Astrocyte of the spinal cord (primary cell): Measurements from ENCODE around the gene ZNF845.
A peak's percentile ranks its signal among the peaks of the same experiment; 100 is the strongest.

Source experiments
- DNase-seq: peaks from one replicate; pipeline ENCODE4 v3.0.0; 2011; ENCODE audit warnings: low read depth, low spot score
- H3K4me3 ChIP-seq: 2 replicates; pipeline ENCODE4 v1.5.1; 2011; ENCODE audit warnings: low read depth, mild to moderate bottlenecking, low read length, moderate library complexity
- in situ Hi-C: cut with HindIII; loops from 2 replicates; pipeline ENCODE4 v1.10.0; 2017; ENCODE audit warnings: low sequenced_read_pairs
- TF ChIP-seq, protein P1 (sequence below): IDR thresholded peaks from 2 replicates; pipeline ENCODE4 v1.5.1; 2012; ENCODE audit warnings: low read depth, mild to moderate bottlenecking, low read length, inconsistent platforms

The ZNF845 gene

DNA sequence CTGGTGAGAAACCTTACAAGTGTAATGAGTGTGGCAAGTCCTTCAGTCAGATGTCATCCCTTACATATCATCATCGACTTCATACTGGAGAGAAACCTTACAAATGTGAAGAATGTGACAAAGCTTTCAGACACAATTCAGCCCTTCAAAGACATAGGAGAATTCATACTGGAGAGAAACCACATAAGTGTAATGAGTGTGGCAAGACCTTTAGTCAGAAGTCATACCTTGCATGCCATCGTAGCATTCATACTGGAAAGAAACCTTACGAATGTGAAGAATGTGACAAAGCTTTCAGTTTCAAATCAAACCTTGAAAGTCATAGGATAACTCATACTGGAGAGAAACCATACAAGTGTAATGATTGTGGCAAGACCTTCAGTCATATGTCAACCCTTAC is 47.8 kb downstream of the ZNF845 start:
- DNase-seq = no peak
- in situ Hi-C loops = no loop called here

DNA sequence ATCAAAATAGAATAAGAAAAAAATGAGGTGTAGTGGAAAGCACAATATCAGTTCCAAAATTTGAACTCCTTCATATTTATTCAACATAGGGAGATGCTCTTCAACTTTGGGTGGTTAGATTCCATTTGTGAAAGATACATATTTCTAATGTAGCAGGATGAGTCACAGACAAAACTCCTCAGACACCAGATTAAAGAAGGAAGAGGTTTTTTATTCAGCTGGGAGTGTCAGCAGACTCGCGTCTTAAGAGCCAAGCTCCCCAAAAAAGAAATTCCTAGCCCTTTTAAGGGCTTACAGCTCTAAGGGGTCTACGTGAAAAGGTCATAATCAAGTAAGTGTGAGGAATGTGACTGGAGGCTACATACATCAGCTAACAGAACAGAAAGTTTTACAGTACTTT is 54.6 kb downstream of the ZNF845 start:
- no peak for DNase-seq
- H3K4me3 ChIP-seq = no peak overlapping the region
- TF ChIP-seq, protein P1, sequence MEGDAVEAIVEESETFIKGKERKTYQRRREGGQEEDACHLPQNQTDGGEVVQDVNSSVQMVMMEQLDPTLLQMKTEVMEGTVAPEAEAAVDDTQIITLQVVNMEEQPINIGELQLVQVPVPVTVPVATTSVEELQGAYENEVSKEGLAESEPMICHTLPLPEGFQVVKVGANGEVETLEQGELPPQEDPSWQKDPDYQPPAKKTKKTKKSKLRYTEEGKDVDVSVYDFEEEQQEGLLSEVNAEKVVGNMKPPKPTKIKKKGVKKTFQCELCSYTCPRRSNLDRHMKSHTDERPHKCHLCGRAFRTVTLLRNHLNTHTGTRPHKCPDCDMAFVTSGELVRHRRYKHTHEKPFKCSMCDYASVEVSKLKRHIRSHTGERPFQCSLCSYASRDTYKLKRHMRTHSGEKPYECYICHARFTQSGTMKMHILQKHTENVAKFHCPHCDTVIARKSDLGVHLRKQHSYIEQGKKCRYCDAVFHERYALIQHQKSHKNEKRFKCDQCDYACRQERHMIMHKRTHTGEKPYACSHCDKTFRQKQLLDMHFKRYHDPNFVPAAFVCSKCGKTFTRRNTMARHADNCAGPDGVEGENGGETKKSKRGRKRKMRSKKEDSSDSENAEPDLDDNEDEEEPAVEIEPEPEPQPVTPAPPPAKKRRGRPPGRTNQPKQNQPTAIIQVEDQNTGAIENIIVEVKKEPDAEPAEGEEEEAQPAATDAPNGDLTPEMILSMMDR = no peak
- in situ Hi-C loops = no loop called here

More for the DNA sequence above, 47.8 kb downstream of the ZNF845 start:
- TF ChIP-seq, protein P1 = no peak
- no peak overlapping the region for H3K4me3 ChIP-seq

DNA sequence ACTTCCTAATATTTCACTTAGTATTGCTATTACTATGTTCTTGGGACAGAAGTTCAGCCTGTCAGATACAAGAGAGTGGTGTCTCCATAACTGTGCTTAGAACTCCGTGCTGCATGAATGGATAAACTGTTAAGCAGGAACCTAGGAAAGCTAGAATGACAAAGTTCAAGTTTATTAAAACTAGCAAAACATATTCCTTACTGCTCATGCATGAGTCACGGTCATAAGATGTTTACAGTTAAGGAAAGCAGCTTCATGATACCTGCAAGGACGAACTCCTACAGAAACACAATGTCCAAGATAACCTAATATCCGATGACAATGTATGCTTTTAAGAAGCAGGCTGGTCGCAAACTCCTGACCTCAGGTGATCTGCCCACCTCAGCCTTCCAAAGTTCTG is 55.4 kb downstream of the ZNF845 start:
- DNase-seq = no peak

DNA sequence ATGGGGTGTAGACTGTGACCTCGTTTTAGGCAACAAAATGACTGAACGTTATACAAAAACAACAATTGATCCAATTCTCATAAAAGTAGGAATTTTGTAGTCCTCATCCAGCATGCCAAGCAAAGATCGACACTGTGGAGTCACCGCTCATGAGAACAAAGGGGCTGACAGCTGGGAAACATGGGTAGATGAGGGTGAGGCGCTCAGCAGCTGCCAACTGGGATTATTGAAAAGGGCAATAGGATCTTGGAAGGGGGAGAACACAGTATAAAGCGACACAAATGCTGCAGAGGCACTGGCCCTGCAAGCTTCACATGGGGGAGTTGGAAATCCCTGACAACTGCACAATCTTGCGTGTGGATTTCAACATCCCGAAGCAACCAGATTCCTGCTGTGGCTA is 56.0 kb downstream of the ZNF845 start:
- H3K4me3 ChIP-seq = no peak overlapping the region
- TF ChIP-seq, protein P1 = no peak
- no peak for DNase-seq
- in situ Hi-C loops = no loop called here

More for the DNA sequence above, 55.4 kb downstream of the ZNF845 start:
- TF ChIP-seq, protein P1 = no peak
- in situ Hi-C loops = no loop called here
- no peak overlapping the region for H3K4me3 ChIP-seq

DNA sequence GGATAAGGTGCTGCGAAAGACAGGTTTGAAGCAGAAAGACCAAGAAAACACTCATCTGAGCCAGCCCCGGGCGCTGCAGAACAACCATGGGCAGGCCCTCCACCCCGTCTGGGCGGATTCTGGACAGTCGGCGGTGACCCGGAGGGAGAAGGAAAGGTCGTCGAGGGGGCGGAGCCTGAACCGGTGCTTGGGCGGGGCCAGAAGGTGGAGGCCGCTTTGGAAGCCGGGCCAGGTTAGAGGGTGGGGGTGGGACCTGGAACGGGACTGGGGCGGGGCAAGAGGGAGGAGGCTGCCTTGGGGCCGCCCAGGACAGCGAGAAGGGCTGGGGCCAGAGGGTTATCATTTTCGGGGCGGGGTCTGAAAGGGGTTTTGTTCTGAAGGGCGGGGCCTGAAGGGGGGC is 56.4 kb downstream of the ZNF845 start:
- no peak overlapping the region for H3K4me3 ChIP-seq
- TF ChIP-seq, protein P1 = no peak
- DNase-seq = no peak
- in situ Hi-C loops = no loop called here

DNA sequence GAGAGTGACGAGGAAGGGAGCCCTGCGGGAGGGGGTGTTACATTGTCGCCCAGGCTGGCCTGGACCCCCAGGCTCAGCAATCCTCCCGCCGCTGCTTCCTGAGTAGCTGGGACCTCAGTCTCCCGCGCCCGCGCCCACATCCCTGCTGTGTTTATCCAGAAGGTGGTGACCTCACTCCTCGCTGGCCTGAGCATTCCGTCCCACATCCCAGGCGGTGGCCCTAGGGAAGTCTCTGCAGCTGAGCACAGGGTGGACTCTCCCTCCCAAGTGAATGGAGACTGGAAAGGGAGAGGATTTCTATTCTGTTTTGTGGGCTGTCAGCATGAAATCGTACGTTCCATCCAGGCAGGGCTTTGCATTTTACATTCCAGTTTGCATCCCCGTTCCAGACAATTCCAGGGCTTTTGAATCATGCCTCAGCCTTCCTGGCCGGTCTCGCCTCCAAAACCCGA is 61.0 kb downstream of the ZNF845 start:
- peak overlapping the region; percentile 92 for H3K4me3 ChIP-seq
- DNase-seq = no peak
- in situ Hi-C loops = no loop called here
- TF ChIP-seq, protein P1 = no peak
